Measurements from ENCODE around the gene TP53I11.

Gene TP53I11

GRCh38 chr11:44959064-44959463 is 8.4 kb upstream of the TP53I11 start:
- H3K27me3 ChIP-seq (ENCODE audit: low read length): no peaks in the 10 kb centered on the region
- H4K20me1 ChIP-seq (ENCODE audit: low read depth, low read length): no peaks in the 10 kb centered on the region
- H3F3A ChIP-seq (ENCODE audit: insufficient read depth): no peaks in the 10 kb centered on the region
- no peaks in the 10 kb centered on the region for H3K36me3 ChIP-seq (ENCODE audit: low read length)
- H3K9ac ChIP-seq (ENCODE audit: low read length): no peak overlapping the region
- H3K4me3 ChIP-seq (ENCODE audit: insufficient read depth, low read length, poor library complexity, severe bottlenecking): no peak overlapping the region
- TF ChIP-seq CTCF (IDR thresholded peaks at IDR 0.05; ENCODE audit: insufficient read depth, low read length, poor library complexity, severe bottlenecking) (no peak), EZH2phosphoT487 (conservative IDR thresholded peaks at IDR 0.05; ENCODE audit: low read length) (no peak)
- H3K4me2 ChIP-seq (ENCODE audit: low read depth, low read length, poor library complexity, severe bottlenecking): no peak overlapping the region
- H3K27ac ChIP-seq (ENCODE audit: low read depth, low read length): no peak overlapping the region
- H3K9me3 ChIP-seq (ENCODE audit: insufficient read depth, low read length): no peaks in the 10 kb centered on the region
- H3K9me2 ChIP-seq (replicated peaks; ENCODE audit: insufficient read depth, low read length): no peaks in the 10 kb centered on the region
- H2AFZ ChIP-seq (ENCODE audit: low read depth, low read length, severe bottlenecking): no peak overlapping the region
- H3K79me2 ChIP-seq (ENCODE audit: insufficient read depth, low read length): no peaks in the 10 kb centered on the region

GRCh38 chr11:44957776-44958564 is 7.3 kb upstream of the TP53I11 start:
- H3K27ac ChIP-seq (ENCODE audit: low read depth, low read length): no peak overlapping the region
- TF ChIP-seq CTCF (IDR thresholded peaks at IDR 0.05; ENCODE audit: insufficient read depth, low read length, poor library complexity, severe bottlenecking): no peak
- no peak overlapping the region for H2AFZ ChIP-seq (ENCODE audit: low read depth, low read length, severe bottlenecking)
- no peak overlapping the region for H3K4me3 ChIP-seq (ENCODE audit: insufficient read depth, low read length, poor library complexity, severe bottlenecking)
- no peaks in the 10 kb centered on the region for H3K27me3 ChIP-seq (ENCODE audit: low read length)
- H3F3A ChIP-seq (ENCODE audit: insufficient read depth): no peaks in the 10 kb centered on the region
- H3K79me2 ChIP-seq (ENCODE audit: insufficient read depth, low read length): no peaks in the 10 kb centered on the region
- no peaks in the 10 kb centered on the region for H3K36me3 ChIP-seq (ENCODE audit: low read length)
- no peaks in the 10 kb centered on the region for H4K20me1 ChIP-seq (ENCODE audit: low read depth, low read length)
- no peaks in the 10 kb centered on the region for H3K9me3 ChIP-seq (ENCODE audit: insufficient read depth, low read length)
- H3K9ac ChIP-seq (ENCODE audit: low read length): no peak overlapping the region
- H3K4me2 ChIP-seq (ENCODE audit: low read depth, low read length, poor library complexity, severe bottlenecking): no peak overlapping the region
- H3K9me2 ChIP-seq (replicated peaks; ENCODE audit: insufficient read depth, low read length): no peaks in the 10 kb centered on the region

- no peaks in the 10 kb centered on the region for H4K20me1 ChIP-seq (ENCODE audit: low read depth, low read length)
- no peaks in the 10 kb centered on the region for H3K9me2 ChIP-seq (replicated peaks; ENCODE audit: insufficient read depth, low read length)
- no peak overlapping the region for H3K4me3 ChIP-seq (ENCODE audit: insufficient read depth, low read length, poor library complexity, severe bottlenecking)
- H2AFZ ChIP-seq (ENCODE audit: low read depth, low read length, severe bottlenecking): no peak overlapping the region
- TF ChIP-seq EZH2phosphoT487 (conservative IDR thresholded peaks at IDR 0.05; ENCODE audit: low read length) (no peak), CTCF (IDR thresholded peaks at IDR 0.05; ENCODE audit: insufficient read depth, low read length, poor library complexity, severe bottlenecking) (no peak)
- no peak overlapping the region for H3K4me2 ChIP-seq (ENCODE audit: low read depth, low read length, poor library complexity, severe bottlenecking)
- H3F3A ChIP-seq (ENCODE audit: insufficient read depth): no peaks in the 10 kb centered on the region
- no peaks in the 10 kb centered on the region for H3K27me3 ChIP-seq (ENCODE audit: low read length)
- no peaks in the 10 kb centered on the region for H3K79me2 ChIP-seq (ENCODE audit: insufficient read depth, low read length)
- no peaks in the 10 kb centered on the region for H3K9me3 ChIP-seq (ENCODE audit: insufficient read depth, low read length)
- H3K27ac ChIP-seq (ENCODE audit: low read depth, low read length): no peak overlapping the region
- H3K36me3 ChIP-seq (ENCODE audit: low read length): no peaks in the 10 kb centered on the region
- no peak overlapping the region for H3K9ac ChIP-seq (ENCODE audit: low read length)
Observed at GRCh38 chr11:44957040-44957515, 6.4 kb upstream of the TP53I11 start.
